D721Med (cell line): ENCODE measurements around the gene IRGQ.
A peak's percentile ranks its signal among the peaks of the same experiment; 100 is the strongest.

Experiments
- DNase-seq: peaks from one replicate; pipeline ENCODE4 v3.0.0; 2011; ENCODE audit warnings: low spot score; ENCODE audit not compliant: insufficient read length
- FAIRE-seq: peaks from 2 replicates; lab custom pipeline; 2011; peaks lifted over from hg19 to GRCh38; lab: Jason Lieb, UNC
- TF ChIP-seq, protein P1 (sequence below): IDR thresholded peaks from 2 replicates; pipeline ENCODE4 v1.5.1; 2012; ENCODE audit warnings: mild to moderate bottlenecking, control low read depth; ENCODE audit not compliant: insufficient read depth; ENCODE audit errors: missing control alignments

Gene IRGQ, protein sequence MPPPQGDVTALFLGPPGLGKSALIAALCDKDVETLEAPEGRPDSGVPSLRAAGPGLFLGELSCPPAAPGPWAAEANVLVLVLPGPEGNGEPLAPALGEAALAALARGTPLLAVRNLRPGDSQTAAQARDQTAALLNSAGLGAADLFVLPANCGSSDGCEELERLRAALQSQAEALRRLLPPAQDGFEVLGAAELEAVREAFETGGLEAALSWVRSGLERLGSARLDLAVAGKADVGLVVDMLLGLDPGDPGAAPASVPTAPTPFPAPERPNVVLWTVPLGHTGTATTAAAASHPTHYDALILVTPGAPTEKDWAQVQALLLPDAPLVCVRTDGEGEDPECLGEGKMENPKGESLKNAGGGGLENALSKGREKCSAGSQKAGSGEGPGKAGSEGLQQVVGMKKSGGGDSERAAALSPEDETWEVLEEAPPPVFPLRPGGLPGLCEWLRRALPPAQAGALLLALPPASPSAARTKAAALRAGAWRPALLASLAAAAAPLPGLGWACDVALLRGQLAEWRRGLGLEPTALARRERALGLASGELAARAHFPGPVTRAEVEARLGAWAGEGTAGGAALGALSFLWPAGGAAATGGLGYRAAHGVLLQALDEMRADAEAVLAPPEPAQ

DNA sequence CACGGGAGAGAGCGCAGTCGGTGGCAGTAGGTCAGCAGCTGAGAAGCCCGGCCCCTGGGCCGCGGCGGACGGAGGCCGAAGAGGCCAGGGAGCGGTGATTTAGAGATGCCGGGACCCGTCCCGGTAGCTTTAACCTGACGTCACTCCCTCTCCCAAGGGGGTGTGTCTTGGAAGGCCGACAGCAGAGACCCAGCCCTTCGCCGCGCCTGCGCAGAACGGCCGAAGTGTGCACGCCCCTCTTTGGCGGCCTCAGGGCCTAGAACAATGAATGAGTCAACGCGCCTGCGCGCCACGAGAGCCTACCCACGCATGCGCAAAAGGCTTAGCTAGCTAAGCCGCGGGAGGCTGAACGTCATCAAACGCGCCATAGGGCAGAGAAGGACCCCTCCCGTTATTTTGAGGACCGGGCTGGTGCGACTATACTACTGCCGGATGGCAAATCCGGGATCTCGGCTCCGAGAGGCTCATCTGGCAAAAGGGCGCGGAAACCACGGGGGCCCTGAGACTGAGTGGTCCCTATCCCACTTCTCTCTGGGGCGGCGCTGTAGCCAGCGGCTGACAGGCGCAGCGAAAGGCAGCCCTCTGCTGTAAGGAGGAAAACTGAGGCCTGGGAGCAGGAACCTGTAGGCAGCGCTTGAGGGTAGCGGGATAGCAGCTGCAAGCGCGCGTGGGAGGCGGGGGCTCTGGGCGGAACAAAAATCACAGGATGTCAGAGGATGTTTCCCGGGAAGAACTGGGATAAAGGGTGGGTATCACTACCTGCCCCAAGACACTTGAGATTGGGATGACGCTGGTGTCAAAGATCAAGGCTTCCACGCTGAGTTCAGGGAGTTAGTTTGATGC, at the start of gene IRGQ, which contains the start of gene ZNF576:
TSS of gene IRGQ (minus strand) at position 136 of the 843 bp plus-strand sequence. CDS start 796 bp downstream, outside the sequence.
TSS of gene ZNF576 (plus strand) at position 597 of the 843 bp plus-strand sequence. CDS start 514 bp downstream, outside the sequence.
- TF ChIP-seq, protein P1, sequence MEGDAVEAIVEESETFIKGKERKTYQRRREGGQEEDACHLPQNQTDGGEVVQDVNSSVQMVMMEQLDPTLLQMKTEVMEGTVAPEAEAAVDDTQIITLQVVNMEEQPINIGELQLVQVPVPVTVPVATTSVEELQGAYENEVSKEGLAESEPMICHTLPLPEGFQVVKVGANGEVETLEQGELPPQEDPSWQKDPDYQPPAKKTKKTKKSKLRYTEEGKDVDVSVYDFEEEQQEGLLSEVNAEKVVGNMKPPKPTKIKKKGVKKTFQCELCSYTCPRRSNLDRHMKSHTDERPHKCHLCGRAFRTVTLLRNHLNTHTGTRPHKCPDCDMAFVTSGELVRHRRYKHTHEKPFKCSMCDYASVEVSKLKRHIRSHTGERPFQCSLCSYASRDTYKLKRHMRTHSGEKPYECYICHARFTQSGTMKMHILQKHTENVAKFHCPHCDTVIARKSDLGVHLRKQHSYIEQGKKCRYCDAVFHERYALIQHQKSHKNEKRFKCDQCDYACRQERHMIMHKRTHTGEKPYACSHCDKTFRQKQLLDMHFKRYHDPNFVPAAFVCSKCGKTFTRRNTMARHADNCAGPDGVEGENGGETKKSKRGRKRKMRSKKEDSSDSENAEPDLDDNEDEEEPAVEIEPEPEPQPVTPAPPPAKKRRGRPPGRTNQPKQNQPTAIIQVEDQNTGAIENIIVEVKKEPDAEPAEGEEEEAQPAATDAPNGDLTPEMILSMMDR: no peak
- DNase-seq: peak; percentile 84
- FAIRE-seq: peak; percentile 75

DNA sequence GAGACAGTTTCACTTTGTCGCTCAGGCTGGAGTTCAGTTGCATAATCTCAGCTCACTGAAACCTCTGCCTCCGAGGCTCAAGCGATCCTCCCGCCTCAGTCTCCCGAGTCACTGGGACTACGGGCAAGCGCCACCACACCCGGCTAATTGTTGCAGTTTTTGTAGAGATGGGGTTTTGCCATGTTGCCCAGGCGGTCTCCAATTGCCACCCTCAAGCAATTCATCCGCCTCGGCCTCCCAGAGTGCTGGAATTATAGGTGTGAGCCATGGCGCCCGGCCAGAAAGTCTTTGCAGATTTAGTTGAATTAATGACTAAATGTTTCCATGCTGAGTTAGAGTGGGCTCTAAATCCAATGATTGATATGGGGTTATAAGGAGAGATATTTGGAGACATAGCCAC, 48.2 kb upstream of the IRGQ start:
- FAIRE-seq (no peak), DNase-seq (no peak)
- TF ChIP-seq, protein P1: no peak

DNA sequence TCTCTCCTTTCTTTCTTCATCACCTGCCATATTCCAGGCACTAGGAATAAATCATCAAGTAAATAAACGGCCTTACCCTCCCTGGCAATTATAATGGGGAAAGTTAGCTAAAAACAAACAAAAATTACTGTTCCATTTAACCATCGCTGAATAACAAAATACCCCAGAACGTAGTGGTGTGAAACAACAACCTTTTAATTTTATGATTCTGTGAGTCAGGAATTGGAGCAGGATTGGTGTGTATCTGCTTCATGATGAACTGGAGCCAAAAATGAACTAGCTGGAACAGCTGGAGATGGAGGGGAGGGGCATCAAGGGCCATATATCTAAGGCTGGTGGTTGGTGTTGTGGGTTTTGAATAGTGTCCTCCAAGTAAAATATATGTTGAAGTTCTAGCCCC, 47.4 kb upstream of the IRGQ start:
- TF ChIP-seq, protein P1: no peak
- no peak for FAIRE-seq
- no peak for DNase-seq

DNA sequence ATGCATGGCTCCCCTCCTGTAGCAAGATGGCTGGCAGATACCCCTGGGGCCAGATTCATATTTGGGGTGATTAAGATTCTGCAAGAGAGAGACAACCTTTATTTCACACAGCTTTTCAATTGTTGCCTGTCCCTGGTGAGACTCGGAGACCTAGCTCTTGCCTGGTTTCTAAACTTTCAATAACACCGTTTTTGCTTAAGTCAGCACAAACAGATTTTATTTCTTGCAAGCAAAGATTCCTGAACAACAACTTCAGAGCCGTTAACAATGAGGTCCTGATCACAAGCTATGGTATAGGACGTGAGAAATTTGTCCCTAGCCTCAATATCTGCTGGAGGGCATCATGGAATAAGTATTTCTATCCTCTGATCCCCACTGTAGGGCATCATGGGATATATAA, 46.6 kb upstream of the IRGQ start:
- TF ChIP-seq, protein P1: no peak
- FAIRE-seq: no peak
- DNase-seq: no peak

DNA sequence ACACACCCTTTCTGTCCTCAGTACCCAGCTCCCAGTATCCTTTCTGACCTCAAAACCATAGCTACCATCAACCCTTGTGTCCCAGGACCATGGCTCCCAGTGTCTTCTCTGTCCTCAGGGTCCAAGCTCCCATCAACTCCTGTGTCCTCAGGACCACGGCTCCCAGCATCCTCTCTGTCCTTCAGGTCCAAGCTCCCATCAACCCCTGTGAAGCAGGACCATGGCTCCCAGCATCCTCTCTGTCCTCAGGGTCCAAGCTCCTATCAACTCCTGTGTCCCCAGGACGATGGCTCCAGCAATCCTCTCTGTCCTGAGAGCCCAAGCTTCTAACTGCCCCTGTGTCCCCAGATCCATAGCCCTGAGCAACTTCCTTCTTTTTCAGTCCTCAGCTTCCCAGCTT, 45.4 kb upstream of the IRGQ start:
- FAIRE-seq (no peak), DNase-seq (no peak)
- TF ChIP-seq, protein P1: no peak

DNA sequence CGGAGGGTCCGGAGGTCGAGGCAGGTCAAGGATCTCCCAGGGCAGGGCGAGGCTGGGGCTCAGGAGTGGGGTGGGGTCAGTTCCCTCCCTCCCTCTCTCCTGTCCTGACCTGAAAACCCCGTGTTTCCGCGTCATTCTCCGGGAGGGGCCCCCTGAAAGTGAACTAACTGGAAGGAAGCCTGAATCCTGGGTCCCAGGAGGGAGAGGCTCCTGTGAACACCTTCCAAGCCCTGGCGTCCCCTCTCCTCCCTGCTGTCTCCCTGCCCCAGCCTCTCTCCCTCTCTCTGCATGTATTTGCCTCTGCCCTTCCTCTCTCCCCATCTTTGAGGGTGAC, 44.5 kb upstream of the IRGQ start:
- FAIRE-seq (no peak), DNase-seq (no peak)
- TF ChIP-seq, protein P1: no peak
